Neural progenitor cell (in vitro differentiated cells): ENCODE measurements around the gene IMP4.

ENCODE experiments used
- EZH2phosphoT487 ChIP-seq: fragments of 200-600 bp; sonication (generic); IDR thresholded peaks from 2 replicates; pipeline ENCODE4 v1.6.1; 2017; ENCODE audit warnings: antibody characterized with exemption
- TF ChIP-seq, protein P1 (sequence below): fragments of 200-600 bp; sonication (generic); IDR thresholded peaks from 2 replicates; pipeline ENCODE4 v1.5.1; 2017; ENCODE audit warnings: antibody characterized with exemption, mild to moderate bottlenecking

DNA sequence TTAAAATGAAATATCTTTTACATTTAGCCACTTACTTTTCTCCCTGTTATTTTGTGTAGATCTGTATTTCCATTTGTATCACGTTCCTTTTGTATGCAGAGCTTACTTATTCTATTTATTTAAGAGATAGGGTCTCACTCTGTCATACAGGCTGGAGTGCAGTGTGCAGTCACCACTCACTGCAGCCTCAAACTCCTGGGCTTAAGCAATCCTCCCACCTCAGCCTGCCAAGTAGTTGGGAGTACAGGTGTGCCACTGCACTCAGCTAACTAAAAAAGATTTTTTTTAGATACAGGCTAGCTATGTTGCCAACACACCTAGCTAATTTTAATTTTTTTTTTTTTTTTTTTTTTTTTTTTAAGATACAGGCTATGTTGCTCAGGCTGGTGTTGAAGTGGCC lies 24.0 kb downstream of the IMP4 start:
- TF ChIP-seq, protein P1, sequence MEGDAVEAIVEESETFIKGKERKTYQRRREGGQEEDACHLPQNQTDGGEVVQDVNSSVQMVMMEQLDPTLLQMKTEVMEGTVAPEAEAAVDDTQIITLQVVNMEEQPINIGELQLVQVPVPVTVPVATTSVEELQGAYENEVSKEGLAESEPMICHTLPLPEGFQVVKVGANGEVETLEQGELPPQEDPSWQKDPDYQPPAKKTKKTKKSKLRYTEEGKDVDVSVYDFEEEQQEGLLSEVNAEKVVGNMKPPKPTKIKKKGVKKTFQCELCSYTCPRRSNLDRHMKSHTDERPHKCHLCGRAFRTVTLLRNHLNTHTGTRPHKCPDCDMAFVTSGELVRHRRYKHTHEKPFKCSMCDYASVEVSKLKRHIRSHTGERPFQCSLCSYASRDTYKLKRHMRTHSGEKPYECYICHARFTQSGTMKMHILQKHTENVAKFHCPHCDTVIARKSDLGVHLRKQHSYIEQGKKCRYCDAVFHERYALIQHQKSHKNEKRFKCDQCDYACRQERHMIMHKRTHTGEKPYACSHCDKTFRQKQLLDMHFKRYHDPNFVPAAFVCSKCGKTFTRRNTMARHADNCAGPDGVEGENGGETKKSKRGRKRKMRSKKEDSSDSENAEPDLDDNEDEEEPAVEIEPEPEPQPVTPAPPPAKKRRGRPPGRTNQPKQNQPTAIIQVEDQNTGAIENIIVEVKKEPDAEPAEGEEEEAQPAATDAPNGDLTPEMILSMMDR, result no peak
- no peak for TF ChIP-seq EZH2phosphoT487
